ENCODE data around the gene ATG13. TPM values are rescaled to one million over a fixed set of nuclear protein-coding genes. Genes with fewer than 3 reads are reported as not detected.
A peak's percentile ranks its signal among the peaks of the same experiment; 100 is the strongest.

Gene ATG13
- total RNA-seq, 1 donor from 2014 or later: 39.0 TPM

DNA sequence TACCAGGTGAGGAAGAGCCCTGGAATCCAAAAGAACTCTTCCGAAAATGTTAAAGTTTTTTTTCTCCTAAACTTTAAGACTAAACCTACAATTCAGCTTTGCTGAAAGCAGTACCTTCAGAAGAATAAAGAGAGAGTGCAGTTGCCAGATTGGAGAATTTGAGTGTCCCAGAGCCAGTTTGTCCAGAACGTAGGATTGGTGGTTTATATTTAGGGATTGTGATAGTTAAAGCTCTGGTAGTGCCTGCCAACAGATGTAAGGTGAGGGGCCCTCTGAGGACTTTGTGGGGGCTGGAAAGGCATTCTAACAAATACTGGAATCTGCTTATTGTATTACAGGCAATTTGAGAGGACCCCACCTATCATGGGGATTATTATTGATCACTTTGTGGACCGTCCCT lies 39.8 kb downstream of the ATG13 start:
- H3K4me3 ChIP-seq: no peak overlapping the region
- H3K27ac ChIP-seq: peak overlapping the region; percentile 66
- no peaks in the 10 kb centered on the region for H3K27me3 ChIP-seq
- H3K4me1 ChIP-seq: no peaks in the 10 kb centered on the region
- intact Hi-C loops (cut with DNase I): no loop called here
- peaks cover 0 to 84% of the 10 kb centered on the region in 2 donors for H3K36me3 ChIP-seq
- TF ChIP-seq POLR2AphosphoS5 (IDR thresholded peaks at IDR 0.05; ENCODE audit: insufficient read depth in 1 of 2, low read depth in 1 of 2): no peak
- TF ChIP-seq POLR2A (IDR thresholded peaks at IDR 0.05): no peak
- TF ChIP-seq, protein P1, sequence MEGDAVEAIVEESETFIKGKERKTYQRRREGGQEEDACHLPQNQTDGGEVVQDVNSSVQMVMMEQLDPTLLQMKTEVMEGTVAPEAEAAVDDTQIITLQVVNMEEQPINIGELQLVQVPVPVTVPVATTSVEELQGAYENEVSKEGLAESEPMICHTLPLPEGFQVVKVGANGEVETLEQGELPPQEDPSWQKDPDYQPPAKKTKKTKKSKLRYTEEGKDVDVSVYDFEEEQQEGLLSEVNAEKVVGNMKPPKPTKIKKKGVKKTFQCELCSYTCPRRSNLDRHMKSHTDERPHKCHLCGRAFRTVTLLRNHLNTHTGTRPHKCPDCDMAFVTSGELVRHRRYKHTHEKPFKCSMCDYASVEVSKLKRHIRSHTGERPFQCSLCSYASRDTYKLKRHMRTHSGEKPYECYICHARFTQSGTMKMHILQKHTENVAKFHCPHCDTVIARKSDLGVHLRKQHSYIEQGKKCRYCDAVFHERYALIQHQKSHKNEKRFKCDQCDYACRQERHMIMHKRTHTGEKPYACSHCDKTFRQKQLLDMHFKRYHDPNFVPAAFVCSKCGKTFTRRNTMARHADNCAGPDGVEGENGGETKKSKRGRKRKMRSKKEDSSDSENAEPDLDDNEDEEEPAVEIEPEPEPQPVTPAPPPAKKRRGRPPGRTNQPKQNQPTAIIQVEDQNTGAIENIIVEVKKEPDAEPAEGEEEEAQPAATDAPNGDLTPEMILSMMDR (IDR thresholded peaks at IDR 0.05): no peak
- no peaks in the 10 kb centered on the region for H3K9me3 ChIP-seq
- no peak for DNase-seq (ENCODE audit: extremely low spot score in 2 of 2)

DNA sequence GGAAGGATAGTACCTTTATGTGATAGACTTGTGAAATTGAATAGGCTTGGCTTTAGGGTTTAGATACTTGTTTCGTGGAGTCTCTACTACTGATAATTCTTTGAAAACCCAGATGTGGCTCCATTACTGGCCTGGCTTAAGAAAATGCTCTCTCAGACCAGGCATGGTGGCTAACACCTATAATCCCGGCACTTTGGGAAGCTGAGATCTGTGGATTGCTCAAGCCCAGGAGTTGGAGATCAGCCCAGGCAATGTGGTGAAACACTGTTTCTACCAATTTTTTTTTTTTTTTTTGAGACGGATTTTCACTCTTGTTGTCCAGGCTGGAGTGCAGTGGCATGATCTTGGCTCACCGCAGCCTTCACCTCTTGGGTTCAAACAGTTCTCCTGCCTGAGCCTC lies 40.9 kb downstream of the ATG13 start:
- TF ChIP-seq POLR2AphosphoS5 (IDR thresholded peaks at IDR 0.05; ENCODE audit: insufficient read depth in 1 of 2, low read depth in 1 of 2): no peak
- TF ChIP-seq POLR2A (IDR thresholded peaks at IDR 0.05): no peak
- TF ChIP-seq, protein P1 (IDR thresholded peaks at IDR 0.05): no peak
- intact Hi-C loops (cut with DNase I): no loop called here
- no peak overlapping the region for H3K4me3 ChIP-seq
- no peaks in the 10 kb centered on the region for H3K4me1 ChIP-seq
- H3K36me3 ChIP-seq: peaks cover 0 to 85% of the 10 kb centered on the region in 2 donors
- H3K9me3 ChIP-seq: no peaks in the 10 kb centered on the region
- no peaks in the 10 kb centered on the region for H3K27me3 ChIP-seq
- peak overlapping the region; percentile 66 for H3K27ac ChIP-seq
- no peak for DNase-seq (ENCODE audit: extremely low spot score in 2 of 2)

DNA sequence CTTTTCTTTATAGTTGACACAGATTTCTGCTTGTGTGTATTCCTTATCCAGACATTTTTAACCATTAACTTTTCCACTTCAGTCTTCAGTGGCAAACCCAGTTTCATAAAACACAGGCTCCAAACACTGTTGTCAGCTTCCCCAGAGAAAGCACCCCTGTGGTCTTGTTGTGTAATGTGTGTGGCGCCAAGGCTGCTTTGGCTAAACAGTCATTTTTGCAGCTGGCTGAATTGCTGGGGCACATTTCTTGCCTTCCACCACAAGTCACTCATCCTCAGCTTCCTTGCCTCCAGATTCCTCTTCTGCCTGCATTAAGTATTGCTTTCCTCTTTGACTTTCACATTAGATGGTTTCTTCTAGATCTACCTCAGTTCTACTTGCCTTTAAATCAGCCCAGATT lies 42.6 kb downstream of the ATG13 start:
- Histone ChIP-seq H3K36me3 (peaks cover 0 to 81% of the 10 kb centered on the region in 2 donors), H3K27ac (no peak overlapping the region), H3K4me1 (no peaks in the 10 kb centered on the region), H3K9me3 (no peaks in the 10 kb centered on the region), H3K4me3 (no peak overlapping the region), H3K27me3 (no peaks in the 10 kb centered on the region)
- TF ChIP-seq POLR2A (IDR thresholded peaks at IDR 0.05) (no peak), POLR2AphosphoS5 (IDR thresholded peaks at IDR 0.05; ENCODE audit: insufficient read depth in 1 of 2, low read depth in 1 of 2) (no peak)
- TF ChIP-seq, protein P1 (IDR thresholded peaks at IDR 0.05): no peak
- no peak for DNase-seq (ENCODE audit: extremely low spot score in 2 of 2)
- intact Hi-C loops (cut with DNase I): no loop called here

DNA sequence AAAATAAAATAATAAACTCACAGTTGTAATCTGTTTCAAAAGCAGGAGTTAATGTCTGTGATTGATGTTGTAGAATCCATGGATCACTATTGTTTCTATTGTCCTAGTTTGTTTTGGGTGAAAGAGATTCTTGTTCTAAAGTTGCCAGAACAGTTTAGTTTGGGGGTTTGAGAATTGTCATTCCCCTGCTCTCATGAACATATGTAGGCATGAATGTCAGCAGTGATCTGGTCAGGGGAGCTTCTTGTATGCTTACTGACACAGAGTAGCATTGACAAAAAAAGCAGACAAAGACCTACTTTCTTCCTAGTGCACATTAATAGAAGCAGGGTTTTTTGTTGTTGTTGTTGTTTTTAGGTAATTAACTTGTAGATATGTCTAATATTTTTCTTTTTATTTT lies 44.5 kb downstream of the ATG13 start:
- TF ChIP-seq, protein P1 (IDR thresholded peaks at IDR 0.05): no peak
- TF ChIP-seq POLR2AphosphoS5 (IDR thresholded peaks at IDR 0.05; ENCODE audit: insufficient read depth in 1 of 2, low read depth in 1 of 2): no peak
- no peak for TF ChIP-seq POLR2A (IDR thresholded peaks at IDR 0.05)
- H3K4me3 ChIP-seq: no peak overlapping the region
- H3K4me1 ChIP-seq: peaks cover 1% of the 10 kb centered on the region
- intact Hi-C loops (cut with DNase I): no loop called here
- peaks cover 0 to 73% of the 10 kb centered on the region in 2 donors for H3K36me3 ChIP-seq
- H3K27me3 ChIP-seq: no peaks in the 10 kb centered on the region
- no peak for DNase-seq (ENCODE audit: extremely low spot score in 2 of 2)
- no peaks in the 10 kb centered on the region for H3K9me3 ChIP-seq
- no peak overlapping the region for H3K27ac ChIP-seq

DNA sequence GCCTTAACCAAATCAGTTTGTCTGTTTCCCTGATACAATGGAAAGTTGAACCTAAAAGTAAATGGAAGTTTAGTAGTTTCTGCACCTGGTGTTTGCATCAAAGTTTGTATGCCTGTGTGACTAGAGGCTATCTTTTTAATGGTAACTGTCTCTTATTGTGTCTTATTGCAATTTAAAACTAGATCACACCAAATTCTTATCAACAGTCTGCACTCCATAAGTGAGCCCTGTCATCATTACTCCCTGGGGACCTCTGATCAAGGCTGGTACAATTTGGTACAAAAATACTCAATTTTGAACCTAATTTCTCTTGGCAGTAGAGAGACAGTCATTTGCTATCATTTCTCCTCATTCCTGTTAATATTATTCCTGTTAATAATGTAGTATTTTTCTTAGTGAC lies 45.0 kb downstream of the ATG13 start:
- Histone ChIP-seq H3K36me3 (peaks cover 0 to 68% of the 10 kb centered on the region in 2 donors), H3K4me3 (no peak overlapping the region), H3K4me1 (peaks cover 6% of the 10 kb centered on the region), H3K27me3 (no peaks in the 10 kb centered on the region), H3K9me3 (no peaks in the 10 kb centered on the region), H3K27ac (no peak overlapping the region)
- no peak for TF ChIP-seq POLR2AphosphoS5 (IDR thresholded peaks at IDR 0.05; ENCODE audit: insufficient read depth in 1 of 2, low read depth in 1 of 2)
- TF ChIP-seq, protein P1 (IDR thresholded peaks at IDR 0.05): no peak
- TF ChIP-seq POLR2A (IDR thresholded peaks at IDR 0.05): no peak
- intact Hi-C loops (cut with DNase I): no loop called here
- no peak for DNase-seq (ENCODE audit: extremely low spot score in 2 of 2)
